Measurements from ENCODE around the gene USP17L19.
"Not testable (repeated sequence)": the region's sequence is repeated elsewhere in the genome, so short reads cannot be mapped to it uniquely, and the experiment has no call there.

Gene USP17L19, protein sequence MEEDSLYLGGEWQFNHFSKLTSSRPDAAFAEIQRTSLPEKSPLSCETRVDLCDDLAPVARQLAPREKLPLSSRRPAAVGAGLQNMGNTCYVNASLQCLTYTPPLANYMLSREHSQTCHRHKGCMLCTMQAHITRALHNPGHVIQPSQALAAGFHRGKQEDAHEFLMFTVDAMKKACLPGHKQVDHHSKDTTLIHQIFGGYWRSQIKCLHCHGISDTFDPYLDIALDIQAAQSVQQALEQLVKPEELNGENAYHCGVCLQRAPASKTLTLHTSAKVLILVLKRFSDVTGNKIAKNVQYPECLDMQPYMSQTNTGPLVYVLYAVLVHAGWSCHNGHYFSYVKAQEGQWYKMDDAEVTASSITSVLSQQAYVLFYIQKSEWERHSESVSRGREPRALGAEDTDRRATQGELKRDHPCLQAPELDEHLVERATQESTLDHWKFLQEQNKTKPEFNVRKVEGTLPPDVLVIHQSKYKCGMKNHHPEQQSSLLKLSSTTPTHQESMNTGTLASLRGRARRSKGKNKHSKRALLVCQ

DNA sequence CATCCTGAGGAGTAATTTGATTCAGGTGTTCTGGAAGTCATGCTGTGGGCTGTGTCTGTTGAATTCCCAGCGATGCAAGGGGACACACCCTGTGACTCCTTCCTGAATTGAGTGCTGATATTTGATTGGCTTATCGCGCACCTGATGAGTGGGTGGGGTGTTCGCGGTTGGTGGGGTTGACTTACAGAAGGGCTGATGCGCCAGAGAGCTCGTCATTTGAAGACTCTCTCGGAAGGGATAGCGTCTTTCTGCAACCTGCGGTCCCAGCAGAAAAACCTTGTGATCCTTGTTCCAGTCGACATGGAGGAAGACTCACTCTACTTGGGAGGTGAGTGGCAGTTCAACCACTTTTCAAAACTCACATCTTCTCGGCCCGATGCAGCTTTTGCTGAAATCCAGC is at the start of gene USP17L19:
TSS of gene USP17L19 (plus strand) at position 301 of the 400 bp plus-strand sequence. CDS start at position 301, 0 bp downstream.
- DNase-seq = not testable (repeated sequence)

DNA sequence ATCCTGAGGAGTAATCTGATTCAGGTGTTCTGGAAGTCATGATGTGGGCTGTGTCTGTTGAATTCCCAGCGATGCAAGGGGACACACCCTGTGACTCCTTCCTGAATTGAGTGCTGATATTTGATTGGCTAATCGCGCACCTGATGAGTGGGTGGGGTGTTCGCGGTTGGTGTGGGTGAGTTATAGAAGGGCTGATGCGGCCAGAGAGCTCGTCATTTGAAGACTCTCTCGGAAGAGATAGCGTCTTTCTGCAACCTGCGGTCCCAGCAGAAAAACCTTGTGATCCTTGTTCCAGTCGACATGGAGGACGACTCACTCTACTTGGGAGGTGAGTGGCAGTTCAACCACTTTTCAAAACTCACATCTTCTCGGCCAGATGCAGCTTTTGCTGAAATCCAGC is 42.8 kb upstream of the USP17L19 start, which contains the start of gene USP17L10:
TSS of gene USP17L10 (plus strand) at position 301 of the 400 bp plus-strand sequence. CDS start at position 301, 0 bp downstream.
- DNase-seq = not testable (repeated sequence)

DNA sequence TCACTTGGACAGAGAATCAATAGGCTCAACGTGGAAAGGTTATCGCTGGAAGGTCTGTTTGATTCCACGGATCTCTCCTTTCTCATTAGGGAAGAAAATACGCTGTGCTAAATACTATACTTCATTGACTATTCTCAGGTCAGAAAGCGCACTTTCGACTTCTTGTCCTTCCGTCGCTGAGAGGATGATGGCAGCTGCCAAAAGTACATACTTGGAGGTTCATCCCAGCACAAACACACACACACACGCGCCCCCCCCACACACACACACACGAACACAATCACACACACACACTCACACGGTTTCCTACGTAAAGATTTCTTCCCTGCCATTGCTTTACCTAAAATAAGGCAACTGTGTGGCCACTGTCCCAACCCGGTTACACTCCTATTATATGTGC is 38.5 kb upstream of the USP17L19 start:
- DNase-seq = not testable (repeated sequence)

DNA sequence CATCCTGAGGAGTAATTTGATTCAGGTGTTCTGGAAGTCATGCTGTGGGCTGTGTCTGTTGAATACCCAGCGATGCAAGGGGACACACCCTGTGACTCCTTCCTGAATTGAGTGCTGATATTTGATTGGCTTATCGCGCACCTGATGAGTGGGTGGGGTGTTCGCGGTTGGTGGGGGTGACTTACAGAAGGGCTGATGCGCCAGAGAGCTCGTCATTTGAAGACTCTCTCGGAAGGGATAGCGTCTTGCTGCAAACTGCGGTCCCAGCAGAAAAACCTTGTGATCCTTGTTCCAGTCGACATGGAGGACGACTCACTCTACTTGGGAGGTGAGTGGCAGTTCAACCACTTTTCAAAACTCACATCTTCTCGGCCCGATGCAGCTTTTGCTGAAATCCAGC is 38.1 kb upstream of the USP17L19 start, which contains the start of gene USP17L11:
TSS of gene USP17L11 (plus strand) at position 301 of the 400 bp plus-strand sequence. CDS start at position 301, 0 bp downstream.
- not testable (repeated sequence) for DNase-seq

DNA sequence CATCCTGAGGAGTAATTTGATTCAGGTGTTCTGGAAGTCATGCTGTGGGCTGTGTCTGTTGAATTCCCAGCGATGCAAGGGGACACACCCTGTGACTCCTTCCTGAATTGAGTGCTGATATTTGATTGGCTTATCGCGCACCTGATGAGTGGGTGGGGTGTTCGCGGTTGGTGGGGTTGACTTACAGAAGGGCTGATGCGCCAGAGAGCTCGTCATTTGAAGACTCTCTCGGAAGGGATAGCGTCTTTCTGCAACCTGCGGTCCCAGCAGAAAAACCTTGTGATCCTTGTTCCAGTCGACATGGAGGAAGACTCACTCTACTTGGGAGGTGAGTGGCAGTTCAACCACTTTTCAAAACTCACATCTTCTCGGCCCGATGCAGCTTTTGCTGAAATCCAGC is 33.3 kb upstream of the USP17L19 start, which contains the start of gene USP17L12:
TSS of gene USP17L12 (plus strand) at position 301 of the 400 bp plus-strand sequence. CDS start at position 301, 0 bp downstream.
- DNase-seq = not testable (repeated sequence)

DNA sequence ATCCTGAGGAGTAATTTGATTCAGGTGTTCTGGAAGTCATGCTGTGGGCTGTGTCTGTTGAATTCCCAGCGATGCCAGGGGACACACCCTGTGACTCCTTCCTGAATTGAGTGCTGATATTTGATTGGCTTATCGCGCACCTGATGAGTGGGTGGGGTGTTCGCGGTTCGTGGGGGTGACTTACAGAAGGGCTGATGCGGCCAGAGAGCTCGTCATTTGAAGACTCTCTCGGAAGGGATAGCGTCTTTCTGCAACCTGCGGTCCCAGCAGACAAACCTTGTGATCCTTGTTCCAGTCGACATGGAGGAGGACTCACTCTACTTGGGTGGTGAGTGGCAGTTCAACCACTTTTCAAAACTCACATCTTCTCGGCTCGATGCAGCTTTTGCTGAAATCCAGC is 28.6 kb upstream of the USP17L19 start, which contains the start of gene USP17L13:
TSS of gene USP17L13 (plus strand) at position 301 of the 400 bp plus-strand sequence. CDS start at position 301, 0 bp downstream.
- not testable (repeated sequence) for DNase-seq

DNA sequence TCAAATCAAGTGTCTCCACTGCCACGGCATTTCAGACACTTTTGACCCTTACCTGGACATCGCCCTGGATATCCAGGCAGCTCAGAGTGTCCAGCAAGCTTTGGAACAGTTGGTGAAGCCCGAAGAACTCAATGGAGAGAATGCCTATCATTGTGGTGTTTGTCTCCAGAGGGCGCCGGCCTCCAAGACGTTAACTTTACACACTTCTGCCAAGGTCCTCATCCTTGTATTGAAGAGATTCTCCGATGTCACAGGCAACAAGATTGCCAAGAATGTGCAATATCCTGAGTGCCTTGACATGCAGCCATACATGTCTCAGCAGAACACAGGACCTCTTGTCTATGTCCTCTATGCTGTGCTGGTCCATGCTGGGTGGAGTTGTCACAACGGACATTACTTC is 22.9 kb upstream of the USP17L19 start:
- not testable (repeated sequence) for DNase-seq

DNA sequence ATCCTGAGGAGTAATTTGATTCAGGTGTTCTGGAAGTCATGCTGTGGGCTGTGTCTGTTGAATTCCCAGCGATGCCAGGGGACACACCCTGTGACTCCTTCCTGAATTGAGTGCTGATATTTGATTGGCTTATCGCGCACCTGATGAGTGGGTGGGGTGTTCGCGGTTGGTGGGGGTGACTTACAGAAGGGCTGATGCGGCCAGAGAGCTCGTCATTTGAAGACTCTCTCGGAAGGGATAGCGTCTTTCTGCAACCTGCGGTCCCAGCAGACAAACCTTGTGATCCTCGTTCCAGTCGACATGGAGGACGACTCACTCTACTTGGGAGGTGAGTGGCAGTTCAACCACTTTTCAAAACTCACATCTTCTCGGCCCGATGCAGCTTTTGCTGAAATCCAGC is 19.1 kb upstream of the USP17L19 start, which contains the start of gene USP17L15:
TSS of gene USP17L15 (plus strand) at position 301 of the 400 bp plus-strand sequence. CDS start at position 301, 0 bp downstream.
- DNase-seq = not testable (repeated sequence)

DNA sequence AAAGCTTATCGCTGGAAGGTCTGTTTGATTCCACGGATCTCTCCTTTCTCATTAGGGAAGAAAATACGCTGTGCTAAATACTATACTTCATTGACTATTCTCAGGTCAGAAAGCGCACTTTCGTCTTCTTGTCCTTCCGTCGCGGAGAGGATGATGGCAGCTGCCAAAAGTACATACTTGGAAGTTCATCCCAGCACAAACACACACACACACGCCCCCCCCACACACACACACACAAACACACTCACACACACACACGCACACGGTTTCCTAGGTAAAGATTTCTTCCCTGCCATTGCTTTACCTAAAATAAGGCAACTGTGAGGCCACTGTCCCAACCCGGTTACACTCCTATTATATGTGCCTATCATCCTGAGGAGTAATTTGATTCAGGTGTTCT is 14.7 kb upstream of the USP17L19 start:
- not testable (repeated sequence) for DNase-seq

DNA sequence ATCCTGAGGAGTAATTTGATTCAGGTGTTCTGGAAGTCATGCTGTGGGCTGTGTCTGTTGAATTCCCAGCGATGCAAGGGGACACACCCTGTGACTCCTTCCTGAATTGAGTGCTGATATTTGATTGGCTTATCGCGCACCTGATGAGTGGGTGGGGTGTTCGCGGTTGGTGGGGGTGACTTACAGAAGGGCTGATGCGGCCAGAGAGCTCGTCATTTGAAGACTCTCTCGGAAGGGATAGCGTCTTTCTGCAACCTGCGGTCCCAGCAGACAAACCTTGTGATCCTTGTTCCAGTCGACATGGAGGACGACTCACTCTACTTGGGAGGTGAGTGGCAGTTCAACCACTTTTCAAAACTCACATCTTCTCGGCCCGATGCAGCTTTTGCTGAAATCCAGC is 9.6 kb upstream of the USP17L19 start, which contains the start of gene USP17L17:
TSS of gene USP17L17 (plus strand) at position 301 of the 400 bp plus-strand sequence. CDS start at position 301, 0 bp downstream.
- DNase-seq = not testable (repeated sequence)

DNA sequence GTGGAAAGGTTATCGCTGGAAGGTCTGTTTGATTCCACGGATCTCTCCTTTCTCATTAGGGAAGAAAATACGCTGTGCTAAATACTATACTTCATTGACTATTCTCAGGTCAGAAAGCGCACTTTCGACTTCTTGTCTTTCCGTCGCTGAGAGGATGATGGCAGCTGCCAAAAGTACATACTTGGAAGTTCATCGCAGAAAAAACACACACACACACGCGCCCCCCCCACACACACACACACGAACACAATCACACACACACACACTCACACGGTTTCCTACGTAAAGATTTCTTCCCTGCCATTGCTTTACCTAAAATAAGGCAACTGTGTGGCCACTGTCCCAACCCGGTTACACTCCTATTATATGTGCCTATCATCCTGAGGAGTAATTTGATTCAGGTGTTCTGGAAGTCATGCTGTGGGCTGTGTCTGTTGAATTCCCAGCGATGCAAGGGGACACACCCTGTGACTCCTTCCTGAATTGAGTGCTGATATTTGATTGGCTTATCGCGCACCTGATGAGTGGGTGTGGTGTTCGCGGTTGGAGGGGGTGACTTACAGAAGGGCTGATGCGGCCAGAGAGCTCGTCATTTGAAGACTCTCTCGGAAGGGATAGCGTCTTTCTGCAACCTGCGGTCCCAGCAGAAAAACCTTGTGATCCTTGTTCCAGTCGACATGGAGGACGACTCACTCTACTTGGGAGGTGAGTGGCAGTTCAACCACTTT is 5.1 kb upstream of the USP17L19 start, which contains the start of gene USP17L18:
TSS of gene USP17L18 (plus strand) at position 678 of the 728 bp plus-strand sequence. CDS start at position 678, 0 bp downstream.
- not testable (repeated sequence) for DNase-seq

DNA sequence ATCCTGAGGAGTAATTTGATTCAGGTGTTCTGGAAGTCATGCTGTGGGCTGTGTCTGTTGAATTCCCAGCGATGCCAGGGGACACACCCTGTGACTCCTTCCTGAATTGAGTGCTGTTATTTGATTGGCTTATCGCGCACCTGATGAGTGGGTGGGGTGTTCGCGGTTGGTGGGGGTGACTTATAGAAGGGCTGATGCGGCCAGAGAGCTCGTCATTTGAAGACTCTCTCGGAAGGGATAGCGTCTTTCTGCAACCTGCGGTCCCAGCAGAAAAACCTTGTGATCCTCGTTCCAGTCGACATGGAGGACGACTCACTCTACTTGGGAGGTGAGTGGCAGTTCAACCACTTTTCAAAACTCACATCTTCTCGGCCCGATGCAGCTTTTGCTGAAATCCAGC is 4.6 kb downstream of the USP17L19 start, which contains the start of gene USP17L20:
TSS of gene USP17L20 (plus strand) at position 301 of the 400 bp plus-strand sequence. CDS start at position 301, 0 bp downstream.
- DNase-seq = not testable (repeated sequence)

DNA sequence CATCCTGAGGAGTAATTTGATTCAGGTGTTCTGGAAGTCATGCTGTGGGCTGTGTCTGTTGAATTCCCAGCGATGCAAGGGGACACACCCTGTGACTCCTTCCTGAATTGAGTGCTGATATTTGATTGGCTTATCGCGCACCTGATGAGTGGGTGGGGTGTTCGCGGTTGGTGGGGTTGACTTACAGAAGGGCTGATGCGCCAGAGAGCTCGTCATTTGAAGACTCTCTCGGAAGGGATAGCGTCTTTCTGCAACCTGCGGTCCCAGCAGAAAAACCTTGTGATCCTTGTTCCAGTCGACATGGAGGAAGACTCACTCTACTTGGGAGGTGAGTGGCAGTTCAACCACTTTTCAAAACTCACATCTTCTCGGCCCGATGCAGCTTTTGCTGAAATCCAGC is 9.4 kb downstream of the USP17L19 start, which contains the start of gene USP17L21:
TSS of gene USP17L21 (plus strand) at position 301 of the 400 bp plus-strand sequence. CDS start at position 301, 0 bp downstream.
- DNase-seq = not testable (repeated sequence)

DNA sequence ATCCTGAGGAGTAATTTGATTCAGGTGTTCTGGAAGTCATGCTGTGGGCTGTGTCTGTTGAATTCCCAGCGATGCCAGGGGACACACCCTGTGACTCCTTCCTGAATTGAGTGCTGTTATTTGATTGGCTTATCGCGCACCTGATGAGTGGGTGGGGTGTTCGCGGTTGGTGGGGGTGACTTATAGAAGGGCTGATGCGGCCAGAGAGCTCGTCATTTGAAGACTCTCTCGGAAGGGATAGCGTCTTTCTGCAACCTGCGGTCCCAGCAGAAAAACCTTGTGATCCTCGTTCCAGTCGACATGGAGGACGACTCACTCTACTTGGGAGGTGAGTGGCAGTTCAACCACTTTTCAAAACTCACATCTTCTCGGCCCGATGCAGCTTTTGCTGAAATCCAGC is 14.1 kb downstream of the USP17L19 start, which contains the start of gene USP17L22:
TSS of gene USP17L22 (plus strand) at position 301 of the 400 bp plus-strand sequence. CDS start at position 301, 0 bp downstream.
- DNase-seq = not testable (repeated sequence)

DNA sequence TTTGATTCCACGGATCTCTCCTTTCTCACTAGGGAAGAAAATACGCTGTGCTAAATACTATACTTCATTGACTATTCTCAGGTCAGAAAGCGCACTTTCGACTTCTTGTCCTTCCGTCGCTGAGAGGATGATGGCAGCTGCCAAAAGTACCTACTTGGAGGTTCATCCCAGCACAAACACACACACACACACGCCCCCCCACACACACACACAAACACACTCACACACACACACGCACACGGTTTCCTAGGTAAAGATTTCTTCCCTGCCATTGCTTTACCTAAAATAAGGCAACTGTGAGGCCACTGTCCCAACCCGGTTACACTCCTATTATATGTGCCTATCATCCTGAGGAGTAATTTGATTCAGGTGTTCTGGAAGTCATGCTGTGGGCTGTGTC is 18.5 kb downstream of the USP17L19 start:
- DNase-seq = not testable (repeated sequence)
